Left colon (tissue), 2 donors: ENCODE measurements around the gene PHLDB2. TPM values are rescaled to one million over a fixed set of nuclear protein-coding genes. Genes with fewer than 3 reads are reported as not detected.

Experiments used
- ATAC-seq: fragments of 200-7000 bp; cut with Tn5 transposase; one replicate; pipeline ENCODE4 v1.9.1; 2020; ENCODE audit warnings: mild to moderate bottlenecking, moderate library complexity
- DNase-seq, 2 donors: peaks; one replicate each; pipeline ENCODE4 v3.0.0-alpha.2; 2020
- intact Hi-C, 2 donors: fragments of 100-400 bp; cut with DNase I in 1 of 2; cut with micrococcal nuclease in 1 of 2; formaldehyde crosslinking; loops; one replicate each; pipeline versions ENCODE4 v1.11.2 to v1.14.0; 2022; cut with DNase I, micrococcal nuclease
- total RNA-seq, 2 donors: library from RNA; stranded (reverse); fragmentation: NEBNext Ultra II Directional; extraction: Animal tissue kit (Norgen Biotek cat#: 25700); gene quantifications; one replicate each; pipeline ENCODE4 v1.2.1, GENCODE V29; 2021
- donor health status: DM: no; HTN: no; CAD: no.
- donor health status: DM: yes; HTN: yes; CAD: no.

Gene PHLDB2
- total RNA-seq, 2 donors from 2014 or later, result 8.3 to 28.7 TPM

GRCh38 chr3:111947231-111947630, 88.2 kb downstream of the PHLDB2 start:
- ATAC-seq, result no peak
- intact Hi-C loops, result no loop called here
- DNase-seq, result no peak

GRCh38 chr3:111948786-111949185, 89.7 kb downstream of the PHLDB2 start:
- no peak for ATAC-seq
- no peak for DNase-seq
- intact Hi-C loops, result no loop called here

- DNase-seq, result no peak
- intact Hi-C loops, result no loop called here
- no peak for ATAC-seq
Measured at GRCh38 chr3:111949712-111950111, 90.6 kb downstream of the PHLDB2 start.

- no peak for DNase-seq
- intact Hi-C loops, result no loop called here
- ATAC-seq, result no peak
Measured at GRCh38 chr3:111951032-111951431, 92.0 kb downstream of the PHLDB2 start.

GRCh38 chr3:111952086-111952485, 93.0 kb downstream of the PHLDB2 start:
- intact Hi-C loops, result no loop called here
- ATAC-seq, result no peak

GRCh38 chr3:111952866-111953450, 93.9 kb downstream of the PHLDB2 start:
- ATAC-seq (no peak), DNase-seq (no peak)
- intact Hi-C loops, result no loop called here

More at GRCh38 chr3:111952086-111952485, 93.0 kb downstream of the PHLDB2 start:
- no peak for DNase-seq

- no peak for DNase-seq
- no peak for ATAC-seq
- intact Hi-C loops, result no loop called here
Measured at GRCh38 chr3:111954228-111954990, 95.3 kb downstream of the PHLDB2 start.

- DNase-seq (no peak), ATAC-seq (no peak)
- intact Hi-C loops, result no loop called here
Measured at GRCh38 chr3:111955876-111956275, 96.8 kb downstream of the PHLDB2 start.

GRCh38 chr3:111956449-111956848, 97.4 kb downstream of the PHLDB2 start:
- intact Hi-C loops, result no loop called here
- ATAC-seq (no peak), DNase-seq (no peak)

GRCh38 chr3:111956995-111957734, 98.1 kb downstream of the PHLDB2 start:
- intact Hi-C loops, result no loop called here
- DNase-seq (no peak), ATAC-seq (no peak)

GRCh38 chr3:111961461-111962164, 102.5 kb downstream of the PHLDB2 start:
- intact Hi-C loops, result loop anchor here in 1 of 2 donors (10.0 kb wide), 1 partner anchor 97 kb away; no protein-coding TSS in a partner anchor
- ATAC-seq, result no peak
- no peak for DNase-seq

- no peak for ATAC-seq
- intact Hi-C loops, result loop anchor here in 1 of 2 donors (10.0 kb wide), 1 partner anchor 99 kb away; no protein-coding TSS in a partner anchor
Measured at GRCh38 chr3:111963424-111963823, 104.4 kb downstream of the PHLDB2 start.

GRCh38 chr3:111965484-111965883, 106.4 kb downstream of the PHLDB2 start:
- ATAC-seq (peak; percentile 46), DNase-seq (no peak)
- intact Hi-C loops, result loop anchor here in 1 of 2 donors (5.0 to 10.0 kb wide), 2 partner anchors 101 to 298 kb away; no protein-coding TSS in a partner anchor

More at GRCh38 chr3:111963424-111963823, 104.4 kb downstream of the PHLDB2 start:
- DNase-seq, result no peak

GRCh38 chr3:111967068-111967467, 108.0 kb downstream of the PHLDB2 start:
- intact Hi-C loops, result loop anchor here in 1 of 2 donors (1.0 to 10.0 kb wide), 3 partner anchors 102 to 300 kb away; no protein-coding TSS in a partner anchor
- ATAC-seq (peak; percentile 42), DNase-seq (no peak)

- peak; percentile 78 to 94 for DNase-seq
- ATAC-seq, result peak; percentile 99
- intact Hi-C loops, result loop anchor here in 1 of 2 donors (1.0 to 10.0 kb wide), 3 partner anchors 103 to 300 kb away; no protein-coding TSS in a partner anchor
Measured at GRCh38 chr3:111967651-111968274, 108.7 kb downstream of the PHLDB2 start.

- DNase-seq (no peak), ATAC-seq (no peak)
- intact Hi-C loops, result loop anchor here in 1 of 2 donors (5.0 to 10.0 kb wide), 2 partner anchors 104 to 301 kb away; no protein-coding TSS in a partner anchor
Measured at GRCh38 chr3:111968319-111969054, 109.4 kb downstream of the PHLDB2 start.

- DNase-seq, result no peak
- intact Hi-C loops, result no loop called here
- ATAC-seq, result no peak
Measured at GRCh38 chr3:111970376-111970775, 111.3 kb downstream of the PHLDB2 start.
